OCI-LY3 (cell line): ENCODE data around the gene TBC1D1.

ENCODE experiments used
- EZH2phosphoT487 ChIP-seq: fragments of 200-600 bp; shearing (Covaris generic); IDR thresholded peaks from 2 replicates; pipeline ENCODE4 v1.6.1; 2018; ENCODE audit warnings: antibody characterized with exemption, mixed run types, low read depth
- TF ChIP-seq, protein P1 (sequence below): fragments of 200-600, 300-600 bp; sonication (generic); IDR thresholded peaks from 2 replicates; pipeline ENCODE4 v1.5.1; 2014; ENCODE audit warnings: antibody characterized with exemption, low read length, low read depth

DNA sequence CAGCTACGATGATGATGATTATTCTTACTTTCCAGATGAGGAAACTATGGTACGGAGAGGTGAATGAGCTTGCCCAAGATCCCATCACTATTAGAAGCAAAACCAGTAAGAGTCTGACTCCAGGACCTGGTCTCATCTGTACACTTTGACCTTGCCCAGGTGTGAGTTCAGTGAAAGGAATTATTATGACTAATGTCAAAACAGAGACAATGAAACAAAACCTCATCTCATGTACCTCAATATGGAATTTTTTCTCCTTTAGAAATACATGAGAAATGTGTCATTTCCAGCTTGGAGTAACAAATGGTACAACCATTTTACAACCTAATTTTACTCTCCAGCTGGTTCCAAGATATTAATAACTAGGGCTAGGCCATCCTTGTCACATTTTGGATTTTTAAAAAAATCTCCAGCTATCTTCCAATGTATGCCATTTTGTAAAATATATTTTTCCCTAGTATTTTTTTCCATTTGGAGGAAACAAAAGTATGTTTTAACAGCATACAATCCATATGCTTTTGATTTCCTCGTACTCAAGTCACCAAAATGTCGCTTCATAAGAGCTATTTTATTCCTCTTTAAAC, 283.1 kb downstream of the TBC1D1 start:
- TF ChIP-seq, protein P1, sequence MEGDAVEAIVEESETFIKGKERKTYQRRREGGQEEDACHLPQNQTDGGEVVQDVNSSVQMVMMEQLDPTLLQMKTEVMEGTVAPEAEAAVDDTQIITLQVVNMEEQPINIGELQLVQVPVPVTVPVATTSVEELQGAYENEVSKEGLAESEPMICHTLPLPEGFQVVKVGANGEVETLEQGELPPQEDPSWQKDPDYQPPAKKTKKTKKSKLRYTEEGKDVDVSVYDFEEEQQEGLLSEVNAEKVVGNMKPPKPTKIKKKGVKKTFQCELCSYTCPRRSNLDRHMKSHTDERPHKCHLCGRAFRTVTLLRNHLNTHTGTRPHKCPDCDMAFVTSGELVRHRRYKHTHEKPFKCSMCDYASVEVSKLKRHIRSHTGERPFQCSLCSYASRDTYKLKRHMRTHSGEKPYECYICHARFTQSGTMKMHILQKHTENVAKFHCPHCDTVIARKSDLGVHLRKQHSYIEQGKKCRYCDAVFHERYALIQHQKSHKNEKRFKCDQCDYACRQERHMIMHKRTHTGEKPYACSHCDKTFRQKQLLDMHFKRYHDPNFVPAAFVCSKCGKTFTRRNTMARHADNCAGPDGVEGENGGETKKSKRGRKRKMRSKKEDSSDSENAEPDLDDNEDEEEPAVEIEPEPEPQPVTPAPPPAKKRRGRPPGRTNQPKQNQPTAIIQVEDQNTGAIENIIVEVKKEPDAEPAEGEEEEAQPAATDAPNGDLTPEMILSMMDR = no peak
- TF ChIP-seq EZH2phosphoT487 = no peak
